GM18951 (cell line): ENCODE results near the gene FAM149B1.

ENCODE experiments used
- POLR2A ChIP-seq: IDR thresholded peaks from 4 replicates; pipeline ENCODE4 v1.6.1; 2011; ENCODE audit warnings: mild to moderate bottlenecking; ENCODE audit not compliant: insufficient read length, insufficient read depth; ENCODE audit errors: extremely low read depth
- in situ Hi-C: fragments of 300-500 bp; cut with MboI; formaldehyde crosslinking; loops from one replicate; pipeline ENCODE4 v1.12.0; 2022; ENCODE audit warnings: low sequenced_read_pairs, mixed read lengths, inconsistent platforms; ENCODE audit not compliant: unreplicated experiment

Gene FAM149B1

GRCh38 chr10:73251683-73252444 lies 83.9 kb downstream of the FAM149B1 start:
- no peak for TF ChIP-seq POLR2A
- in situ Hi-C loops, result loop anchor here (10.0 kb wide), 1 partner anchor 393 kb away; the partner anchor contains the start of gene MYOZ1

DNA sequence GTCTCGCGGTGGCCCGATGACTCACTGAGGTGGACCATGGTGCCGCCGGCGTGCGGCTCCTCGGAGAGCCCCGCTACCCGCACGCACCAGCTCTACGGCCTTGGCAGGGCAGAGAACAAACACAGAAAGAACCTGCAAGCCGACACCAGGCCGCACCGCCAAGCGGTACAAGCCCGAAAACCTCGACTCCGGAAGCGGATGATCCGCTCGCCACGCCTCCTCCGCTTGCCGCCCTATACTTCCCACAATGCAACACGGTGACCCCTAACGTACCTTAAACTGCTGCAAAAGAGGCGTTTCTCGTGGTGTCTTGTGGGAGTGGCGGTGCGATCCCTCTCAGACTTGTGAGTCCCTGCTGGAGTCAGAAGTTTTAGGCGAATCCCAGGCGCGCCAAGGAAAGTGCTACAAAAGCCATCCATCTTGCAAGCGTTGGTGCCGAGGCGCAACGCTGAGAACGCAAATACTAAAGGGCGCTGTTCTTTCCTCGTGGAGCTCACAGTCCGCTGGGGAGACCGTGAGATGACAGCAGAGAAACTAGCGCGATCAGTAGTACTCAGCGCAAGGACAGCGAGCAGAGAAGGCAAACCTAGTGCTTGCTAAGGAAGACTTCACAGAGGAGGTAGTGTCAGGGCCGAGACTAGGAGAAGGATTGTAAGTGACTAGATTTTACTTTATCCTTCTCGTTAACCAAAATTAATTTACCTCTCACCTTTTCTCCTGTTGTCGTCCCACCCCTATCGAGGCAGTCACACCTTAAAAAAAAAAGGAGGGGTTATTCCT lies 84.7 kb downstream of the FAM149B1 start, which contains the start of gene MRPS16:
TSS of gene MRPS16 (minus strand) at position 200 of the 780 bp plus-strand sequence. CDS start at position 38, 162 bp downstream.
- peak; percentile 91 for TF ChIP-seq POLR2A
- in situ Hi-C loops, result loop anchor here (10.0 kb wide), 1 partner anchor 392 kb away; the partner anchor contains the start of gene MYOZ1

DNA sequence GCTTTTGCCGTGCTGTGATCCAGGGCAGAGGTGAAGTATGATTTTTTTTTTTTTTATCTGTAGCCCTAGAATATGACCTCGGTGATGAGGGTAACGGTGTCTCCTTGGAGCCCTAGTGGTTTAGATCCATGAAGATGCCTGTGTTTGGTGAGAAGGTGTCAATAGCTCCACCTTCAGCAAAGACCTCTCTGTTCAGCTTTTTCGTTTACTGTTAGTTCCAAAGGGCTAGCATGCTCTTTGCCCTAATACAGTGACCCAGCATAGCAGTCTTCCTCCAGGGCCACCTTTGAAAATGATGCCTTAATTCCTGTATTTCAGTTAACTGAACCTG lies 85.3 kb downstream of the FAM149B1 start:
- in situ Hi-C loops, result loop anchor here (10.0 kb wide), 1 partner anchor 392 kb away; the partner anchor contains the start of gene MYOZ1
- no peak for TF ChIP-seq POLR2A

DNA sequence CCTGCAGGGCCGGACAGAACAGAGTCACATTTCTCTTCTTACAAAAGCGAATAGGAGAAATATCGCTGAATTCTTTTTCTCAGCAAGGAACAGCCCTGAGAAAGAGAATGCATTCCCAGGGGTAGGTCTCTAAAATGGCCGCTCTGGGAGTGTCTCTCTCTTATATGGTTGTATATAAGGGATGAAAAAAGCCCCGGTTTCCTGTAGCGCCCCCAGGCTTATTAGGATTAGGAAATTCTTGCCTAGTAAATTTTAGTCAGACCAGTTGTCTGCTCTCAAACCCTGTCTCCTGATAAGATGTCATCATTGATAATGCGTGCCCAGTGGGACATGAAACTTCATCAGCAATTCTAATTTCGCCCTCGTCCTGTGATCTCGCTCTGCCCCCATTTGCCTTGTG lies 90.7 kb downstream of the FAM149B1 start:
- in situ Hi-C loops, result loop anchor here (10.0 kb wide), 1 partner anchor 386 kb away; the partner anchor contains the start of gene MYOZ1

DNA sequence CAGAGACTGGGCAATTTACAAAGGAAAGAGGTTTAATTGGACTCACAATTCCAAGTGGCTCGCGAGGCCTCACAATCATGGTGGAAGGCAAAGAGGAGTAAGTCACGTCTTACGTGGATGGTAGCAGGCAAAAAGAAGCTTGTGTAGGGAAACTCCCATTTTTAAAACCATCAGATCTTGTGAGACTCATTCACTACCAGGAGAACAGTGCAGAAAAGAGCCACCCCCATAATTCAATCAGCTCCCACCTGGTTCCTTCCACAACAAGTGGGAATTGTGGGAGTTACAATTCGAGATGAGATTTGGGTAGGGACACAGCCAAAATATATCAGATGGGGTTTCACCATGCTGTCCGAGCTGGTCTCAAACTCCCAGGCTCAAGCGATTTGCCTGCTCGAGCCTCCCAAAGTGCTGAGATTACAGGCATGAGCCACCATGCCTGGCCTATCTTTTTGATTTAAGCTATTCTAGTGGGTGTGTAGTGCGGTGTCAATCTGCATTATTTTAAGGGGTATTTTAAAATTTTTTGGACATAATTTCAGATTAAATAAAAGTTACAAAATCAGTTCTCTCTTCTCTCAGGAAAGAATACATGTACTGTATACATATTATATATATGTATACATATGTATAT lies 93.6 kb downstream of the FAM149B1 start:
- in situ Hi-C loops, result no loop called here
- TF ChIP-seq POLR2A, result no peak

DNA sequence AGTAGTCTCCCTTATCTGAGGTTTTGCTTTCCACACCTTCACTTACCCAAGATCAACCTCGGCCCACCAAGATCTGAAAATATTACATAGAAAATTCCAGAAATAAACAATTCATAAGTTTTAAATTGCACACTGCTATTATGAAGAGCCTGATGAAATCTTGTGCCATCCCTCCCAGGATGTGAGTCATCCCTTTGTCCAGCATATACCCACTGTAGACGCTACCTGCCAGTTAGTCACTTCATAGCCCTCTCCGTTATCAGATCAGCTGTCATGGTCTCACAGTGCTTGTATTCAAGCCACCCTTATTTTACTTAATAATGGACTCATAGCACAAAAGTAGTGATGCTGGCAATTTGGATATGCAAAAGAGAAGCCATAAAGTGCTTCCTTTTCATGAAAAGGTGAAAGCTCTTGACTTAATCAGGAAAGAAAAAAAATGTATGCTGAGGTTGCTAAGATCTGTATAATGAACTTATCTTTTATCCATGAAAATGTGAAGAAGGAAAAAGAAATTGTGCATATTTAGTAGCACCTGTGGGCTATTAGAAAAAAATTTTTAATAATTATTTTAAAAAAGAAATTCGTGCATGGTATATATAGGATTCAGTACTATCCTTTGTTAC lies 94.3 kb downstream of the FAM149B1 start:
- no peak for TF ChIP-seq POLR2A
- in situ Hi-C loops, result no loop called here

GRCh38 chr10:73262880-73263555 lies 95.1 kb downstream of the FAM149B1 start:
- in situ Hi-C loops, result no loop called here

DNA sequence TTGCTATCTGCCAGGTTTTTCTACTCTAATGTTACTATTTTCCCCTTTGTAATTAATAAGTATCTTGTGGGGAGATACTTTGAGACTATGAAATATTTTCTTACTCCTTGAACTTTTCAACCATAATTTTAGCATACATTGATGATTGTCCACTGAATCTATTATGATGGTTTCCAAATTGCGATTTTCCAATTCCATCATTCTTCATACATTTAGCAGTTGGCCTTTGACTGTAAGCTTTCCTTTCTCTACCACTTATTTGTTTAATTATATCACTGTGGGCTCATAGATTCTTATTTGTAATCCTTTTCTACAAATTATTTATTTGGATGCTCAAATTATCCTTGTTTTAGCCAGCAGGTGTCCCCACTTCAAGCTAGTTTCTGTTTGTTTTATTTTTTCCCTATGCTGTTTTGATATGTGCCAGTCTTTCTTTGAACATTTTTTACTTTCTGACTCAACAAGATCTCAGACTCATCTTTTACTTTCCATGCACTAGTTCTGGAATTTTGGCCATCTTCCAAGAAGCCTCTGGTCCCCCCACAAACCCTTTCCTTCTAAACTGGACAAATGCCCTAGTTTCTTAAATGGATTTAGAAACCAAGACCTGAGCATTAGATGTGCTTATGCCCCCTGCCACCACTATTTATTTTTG lies 95.9 kb downstream of the FAM149B1 start:
- in situ Hi-C loops, result no loop called here
- TF ChIP-seq POLR2A, result no peak

More at GRCh38 chr10:73262880-73263555, 95.1 kb downstream of the FAM149B1 start:
- no peak for TF ChIP-seq POLR2A

DNA sequence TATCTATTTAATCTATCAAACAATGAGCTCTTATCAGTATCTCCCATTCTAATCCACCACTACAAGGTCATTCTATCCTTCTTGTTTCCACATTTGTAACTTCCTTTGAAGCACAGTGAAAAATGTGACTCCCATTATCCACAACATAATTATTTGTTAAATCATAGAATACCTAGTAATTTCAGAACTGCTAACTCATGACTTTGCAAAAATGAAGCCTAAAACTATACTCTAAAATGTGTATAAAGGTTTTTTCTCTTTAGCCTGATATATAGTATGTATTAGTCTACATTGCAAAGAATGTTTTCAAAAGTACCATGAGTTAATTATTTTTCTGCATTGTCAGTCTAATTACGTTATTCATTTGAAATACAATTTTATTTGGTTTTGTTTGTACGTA lies 96.5 kb downstream of the FAM149B1 start:
- TF ChIP-seq POLR2A, result no peak
- in situ Hi-C loops, result no loop called here

- no peak for TF ChIP-seq POLR2A
Measured at GRCh38 chr10:73281097-73281496, 113.2 kb downstream of the FAM149B1 start.

GRCh38 chr10:73287441-73287840 lies 119.5 kb downstream of the FAM149B1 start:
- in situ Hi-C loops, result no loop called here

More at GRCh38 chr10:73281097-73281496, 113.2 kb downstream of the FAM149B1 start:
- in situ Hi-C loops, result no loop called here

GRCh38 chr10:73289958-73290357 lies 122.0 kb downstream of the FAM149B1 start:
- TF ChIP-seq POLR2A, result no peak
- in situ Hi-C loops, result no loop called here

More at GRCh38 chr10:73287441-73287840, 119.5 kb downstream of the FAM149B1 start:
- no peak for TF ChIP-seq POLR2A
